ENCODE measurements around the gene DRD4. TPM values are rescaled to one million over a fixed set of nuclear protein-coding genes. Genes with fewer than 3 reads are reported as not detected.

The DRD4 gene
- total and polyA plus RNA-seq, 2 of the 8 experiments (the other 6 are each of a cell fraction or from before 2014, with no cell fraction given): 3.4 to 4.9 TPM

DNA sequence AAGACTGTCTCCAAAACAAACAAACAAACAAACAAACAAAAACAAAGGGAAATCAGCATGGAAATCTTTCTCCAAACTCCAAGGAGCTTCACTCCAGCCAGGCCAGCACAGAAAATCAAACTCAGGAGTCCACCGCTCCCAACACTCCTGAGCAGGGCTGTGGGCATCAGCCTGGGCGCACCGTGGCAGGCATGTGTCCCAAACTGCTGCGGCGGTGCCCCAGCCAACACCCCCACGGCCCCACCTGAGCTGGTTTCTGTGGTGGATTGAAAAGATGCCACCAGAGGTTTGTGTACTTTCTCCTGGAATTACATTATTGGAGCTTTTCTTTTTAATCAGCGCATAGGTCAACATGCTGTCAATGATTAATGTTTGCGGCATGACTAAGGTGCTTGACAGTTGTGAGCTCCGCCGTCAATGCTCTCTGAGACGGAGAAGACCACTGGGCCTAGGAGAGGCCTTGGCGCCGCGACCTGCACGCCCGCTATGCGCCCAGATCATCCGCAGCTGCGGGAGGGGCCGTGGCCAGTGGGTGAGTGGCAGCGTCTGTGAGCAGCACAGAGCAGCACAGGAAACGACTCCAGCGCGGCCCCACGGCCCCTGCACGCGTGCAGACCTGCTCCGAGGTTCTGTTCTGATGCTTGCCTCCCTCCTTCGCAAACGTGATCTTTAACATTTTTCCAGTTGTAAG, 18.1 kb downstream of the DRD4 start (continued):
- TF ChIP-seq MAFK (IDR thresholded peaks at IDR 0.05; ENCODE audit: low read depth, low read length) (no peak), RNF2 (IDR thresholded peaks at IDR 0.05; ENCODE audit: borderline replicate concordance, low read depth, low read length, missing control alignments, poor library complexity, severe bottlenecking) (no peak), SP2 (IDR thresholded peaks at IDR 0.05; ENCODE audit: low read length) (no peak), CREB1 (IDR thresholded peaks at IDR 0.05) (no peak), PHF8 (conservative IDR thresholded peaks at IDR 0.05; ENCODE audit: low read depth, low read length) (no peak), EGR1 (IDR thresholded peaks at IDR 0.05; ENCODE audit: borderline replicate concordance, low read depth, low read length) (no peak), KDM1A (IDR thresholded peaks at IDR 0.05; ENCODE audit: borderline replicate concordance, low read length) (no peak), RBBP5 (IDR thresholded peaks at IDR 0.05; ENCODE audit: borderline replicate concordance, low read depth, low read length) (no peak)

All from H1 (cell line).